GM23338 (cell line): Measurements from ENCODE around the gene FYN. TPM values are rescaled to one million over a fixed set of nuclear protein-coding genes. Genes with fewer than 3 reads are reported as not detected.

Experiments
- ATAC-seq: fragments of 200-7000 bp; cut with Tn5 transposase; 3 replicates; pipeline ENCODE4 v1.9.1; 2020
- DNase-seq: peaks from one replicate; pipeline ENCODE4 v3.0.0-alpha.2; 2015; ENCODE audit warnings: low spot score
- H2AFZ ChIP-seq: fragments of 200-600 bp; sonication (generic); 2 replicates; pipeline ENCODE4 v1.8.0; 2016; ENCODE audit warnings: antibody characterized with exemption, mild to moderate bottlenecking, moderate library complexity
- H3F3A ChIP-seq: fragments of 200-600 bp; sonication (generic); replicated peaks from 2 replicates; pipeline ENCODE4 v1.8.0; 2017; ENCODE audit warnings: antibody characterized with exemption, mixed run types, low read depth
- H3K27ac ChIP-seq: fragments of 200-600 bp; sonication (generic); 2 replicates; pipeline ENCODE4 v1.6.1; 2016; ENCODE audit warnings: low read depth
- H3K27me3 ChIP-seq: fragments of 200-600 bp; sonication (generic); 2 replicates; pipeline ENCODE4 v1.8.0; 2016; ENCODE audit warnings: mild to moderate bottlenecking, mixed run types, moderate library complexity; ENCODE audit not compliant: insufficient read depth
- H3K36me3 ChIP-seq: fragments of 200-600 bp; sonication (generic); 2 replicates; pipeline ENCODE4 v1.8.0; 2016; ENCODE audit warnings: mild to moderate bottlenecking; ENCODE audit not compliant: insufficient read depth
- H3K4me1 ChIP-seq: fragments of 200-600 bp; sonication (generic); 2 replicates; pipeline ENCODE4 v1.8.0; 2016; ENCODE audit warnings: mild to moderate bottlenecking, moderate library complexity; ENCODE audit not compliant: insufficient read depth
- H3K4me2 ChIP-seq: fragments of 200-600 bp; sonication (generic); 2 replicates; pipeline ENCODE4 v1.7.1; 2017; ENCODE audit warnings: mixed run types
- H3K4me3 ChIP-seq: fragments of 200-600 bp; sonication (generic); 2 replicates; pipeline ENCODE4 v1.6.1; 2016; ENCODE audit warnings: mixed run types
- H3K79me2 ChIP-seq: fragments of 200-600 bp; sonication (generic); replicated peaks from 2 replicates; pipeline ENCODE4 v1.8.0; 2017; ENCODE audit warnings: mild to moderate bottlenecking; ENCODE audit not compliant: insufficient read depth
- H3K9me2 ChIP-seq: fragments of 200-600 bp; sonication (generic); 2 replicates; pipeline ENCODE4 v1.8.0; 2017; ENCODE audit not compliant: insufficient read depth
- H4K20me1 ChIP-seq: fragments of 200-600 bp; sonication (generic); replicated peaks from 2 replicates; pipeline ENCODE4 v1.8.0; 2017; ENCODE audit warnings: mild to moderate bottlenecking; ENCODE audit not compliant: insufficient read depth
- H3K27ac Mint-ChIP-seq: 2 replicates; pipeline ENCODE4 v1.8.0; 2020; ENCODE audit warnings: inconsistent platforms, mild to moderate bottlenecking, moderate library complexity, mixed read lengths
- H3K27me3 Mint-ChIP-seq: 3 replicates; pipeline ENCODE4 v1.8.0; 2022; ENCODE audit warnings: low read depth, mild to moderate bottlenecking, moderate library complexity, mixed read lengths, inconsistent platforms; ENCODE audit not compliant: insufficient read depth, poor library complexity
- H3K36me3 Mint-ChIP-seq: 3 replicates; pipeline ENCODE4 v1.8.0; 2021; ENCODE audit warnings: low read depth, mild to moderate bottlenecking, inconsistent platforms, moderate library complexity, mixed read lengths
- H3K4me1 Mint-ChIP-seq: 3 replicates; pipeline ENCODE4 v1.8.0; 2020; ENCODE audit warnings: mild to moderate bottlenecking, inconsistent platforms, mixed read lengths
- H3K4me3 Mint-ChIP-seq: 3 replicates; pipeline ENCODE4 v1.8.0; 2021; ENCODE audit warnings: moderate library complexity, mild to moderate bottlenecking, inconsistent platforms, mixed read lengths
- H3K9me3 Mint-ChIP-seq: 3 replicates; pipeline ENCODE4 v1.8.0; 2020; ENCODE audit warnings: moderate library complexity, mild to moderate bottlenecking, inconsistent platforms, mixed read lengths
- CTCF ChIP-seq, 2 experiments: fragments of 200-600 bp in 1 of 2; sonication (generic) in 1 of 2; conservative IDR thresholded peaks; 2 replicates each; pipeline versions ENCODE4 v1.5.1 to v1.6.1; 2016 to 2017; ENCODE audit warnings: antibody characterized with exemption in 2 of 2, low read depth in 2 of 2, mild to moderate bottlenecking in 2 of 2, moderate library complexity in 1 of 2
- EZH2 ChIP-seq: fragments of 200-600 bp; sonication (generic); IDR thresholded peaks from one replicate; pipeline ENCODE4 v1.8.0; 2017; ENCODE audit warnings: antibody characterized with exemption, mild to moderate bottlenecking, low read depth; ENCODE audit not compliant: unreplicated experiment
- JUNB ChIP-seq: IDR thresholded peaks from one replicate; pipeline ENCODE4 v1.6.1; 2016; ENCODE audit warnings: antibody characterized with exemption; ENCODE audit not compliant: unreplicated experiment
- NANOG ChIP-seq: IDR thresholded peaks from 2 replicates; pipeline ENCODE4 v1.6.1; 2016; ENCODE audit warnings: antibody characterized with exemption, borderline replicate concordance
- POLR2AphosphoS5 ChIP-seq: IDR thresholded peaks from 2 replicates; pipeline ENCODE4 v1.6.1; 2016; ENCODE audit warnings: antibody characterized with exemption, low read depth
- ZNF114 ChIP-seq: fragments of 250-450 bp; sonication (Bioruptor Pico); IDR thresholded peaks from 2 replicates; pipeline ENCODE4 v1.5.0; 2020; ENCODE audit warnings: mild to moderate bottlenecking, moderate library complexity
- ZNF462 ChIP-seq: fragments of 250-450 bp; sonication (Bioruptor Pico); IDR thresholded peaks from 2 replicates; pipeline ENCODE4 v1.5.0; 2020; ENCODE audit warnings: mild to moderate bottlenecking, moderate library complexity
- polyA plus RNA-seq: library from polyadenylated mRNA; unstranded; fragments of >200 nt; fragmentation: Nextera tagmentation; extraction: Ambion mirVana; gene quantifications from 2 replicates; pipeline ENCODE4 v1.2.1, GENCODE V29; 2016
- total RNA-seq: library from RNA; depleted of rRNA; stranded (reverse); fragments of >200 nt; shearing (Covaris generic); gene quantifications from 2 replicates; pipeline ENCODE4 v1.2.3, GENCODE V29; 2014
- TF ChIP-seq, protein P1 (sequence below): IDR thresholded peaks from 2 replicates; pipeline ENCODE4 v1.6.1; 2016; ENCODE audit warnings: antibody characterized with exemption
- TF ChIP-seq, protein P2 (sequence below): IDR thresholded peaks from one replicate; pipeline ENCODE4 v1.6.1; 2018; ENCODE audit warnings: antibody characterized with exemption; ENCODE audit not compliant: unreplicated experiment

The FYN gene
- total and polyA plus RNA-seq, 2 experiments from 2014 or later, result 46.8 to 143 TPM

DNA sequence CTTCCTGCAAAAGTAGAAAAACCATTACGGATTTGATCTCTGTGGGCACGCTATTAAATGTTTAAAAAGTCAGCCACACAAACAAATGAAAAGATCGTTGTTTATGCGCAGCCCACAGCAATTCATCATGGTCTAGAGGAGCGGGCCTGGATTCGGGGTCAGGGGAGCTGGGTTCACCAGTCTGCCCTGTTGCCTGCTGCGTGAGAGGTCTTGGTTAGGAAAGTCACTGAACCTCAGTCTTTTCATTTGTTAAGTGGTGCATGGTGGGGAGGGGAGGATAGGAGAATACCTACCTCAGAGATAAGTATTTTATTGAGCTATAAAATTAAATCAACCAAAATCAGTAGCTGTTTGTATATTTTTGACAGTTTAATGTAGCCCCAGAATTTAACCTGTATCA lies 47.3 kb upstream of the FYN start (continued):
- no peak for TF ChIP-seq ZNF462
- TF ChIP-seq POLR2AphosphoS5, result no peak
- no peak for TF ChIP-seq JUNB
- TF ChIP-seq EZH2, result no peak
- no peak for TF ChIP-seq CTCF (conservative IDR thresholded peaks at IDR 0.05; ENCODE audit: low read depth in 2 of 2)

DNA sequence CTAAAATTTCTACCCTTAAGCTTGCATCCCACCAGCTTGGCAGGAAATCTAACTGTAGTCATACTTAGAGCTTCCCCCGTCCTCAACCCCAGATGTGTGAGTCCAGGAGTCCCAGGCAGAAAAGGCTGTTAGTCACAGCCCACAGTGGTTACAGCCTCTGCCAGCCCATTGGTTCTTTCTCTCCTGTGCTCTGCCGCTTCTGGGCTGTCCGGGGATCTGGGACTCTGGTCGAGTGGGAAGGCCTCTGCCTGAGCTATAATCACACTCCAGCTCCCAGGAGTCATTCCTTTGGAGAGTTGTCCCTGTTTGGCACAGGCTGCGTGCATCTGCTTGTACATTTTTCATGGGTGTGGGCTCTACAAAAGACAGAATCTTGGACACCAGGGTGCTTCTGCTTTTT lies 45.6 kb upstream of the FYN start:
- H3K4me2 ChIP-seq, result no peak overlapping the region
- no peak overlapping the region for H3K27ac ChIP-seq
- no peaks in the 10 kb centered on the region for H4K20me1 ChIP-seq
- H3K36me3 ChIP-seq, result no peaks in the 10 kb centered on the region
- no peak overlapping the region for H2AFZ ChIP-seq
- TF ChIP-seq, protein P1, sequence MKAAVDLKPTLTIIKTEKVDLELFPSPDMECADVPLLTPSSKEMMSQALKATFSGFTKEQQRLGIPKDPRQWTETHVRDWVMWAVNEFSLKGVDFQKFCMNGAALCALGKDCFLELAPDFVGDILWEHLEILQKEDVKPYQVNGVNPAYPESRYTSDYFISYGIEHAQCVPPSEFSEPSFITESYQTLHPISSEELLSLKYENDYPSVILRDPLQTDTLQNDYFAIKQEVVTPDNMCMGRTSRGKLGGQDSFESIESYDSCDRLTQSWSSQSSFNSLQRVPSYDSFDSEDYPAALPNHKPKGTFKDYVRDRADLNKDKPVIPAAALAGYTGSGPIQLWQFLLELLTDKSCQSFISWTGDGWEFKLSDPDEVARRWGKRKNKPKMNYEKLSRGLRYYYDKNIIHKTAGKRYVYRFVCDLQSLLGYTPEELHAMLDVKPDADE, result no peak
- TF ChIP-seq NANOG (no peak), ZNF114 (CRISPR knock-in tag) (no peak), JUNB (no peak), CTCF (conservative IDR thresholded peaks at IDR 0.05; ENCODE audit: low read depth in 2 of 2) (no peak)
- TF ChIP-seq, protein P2, sequence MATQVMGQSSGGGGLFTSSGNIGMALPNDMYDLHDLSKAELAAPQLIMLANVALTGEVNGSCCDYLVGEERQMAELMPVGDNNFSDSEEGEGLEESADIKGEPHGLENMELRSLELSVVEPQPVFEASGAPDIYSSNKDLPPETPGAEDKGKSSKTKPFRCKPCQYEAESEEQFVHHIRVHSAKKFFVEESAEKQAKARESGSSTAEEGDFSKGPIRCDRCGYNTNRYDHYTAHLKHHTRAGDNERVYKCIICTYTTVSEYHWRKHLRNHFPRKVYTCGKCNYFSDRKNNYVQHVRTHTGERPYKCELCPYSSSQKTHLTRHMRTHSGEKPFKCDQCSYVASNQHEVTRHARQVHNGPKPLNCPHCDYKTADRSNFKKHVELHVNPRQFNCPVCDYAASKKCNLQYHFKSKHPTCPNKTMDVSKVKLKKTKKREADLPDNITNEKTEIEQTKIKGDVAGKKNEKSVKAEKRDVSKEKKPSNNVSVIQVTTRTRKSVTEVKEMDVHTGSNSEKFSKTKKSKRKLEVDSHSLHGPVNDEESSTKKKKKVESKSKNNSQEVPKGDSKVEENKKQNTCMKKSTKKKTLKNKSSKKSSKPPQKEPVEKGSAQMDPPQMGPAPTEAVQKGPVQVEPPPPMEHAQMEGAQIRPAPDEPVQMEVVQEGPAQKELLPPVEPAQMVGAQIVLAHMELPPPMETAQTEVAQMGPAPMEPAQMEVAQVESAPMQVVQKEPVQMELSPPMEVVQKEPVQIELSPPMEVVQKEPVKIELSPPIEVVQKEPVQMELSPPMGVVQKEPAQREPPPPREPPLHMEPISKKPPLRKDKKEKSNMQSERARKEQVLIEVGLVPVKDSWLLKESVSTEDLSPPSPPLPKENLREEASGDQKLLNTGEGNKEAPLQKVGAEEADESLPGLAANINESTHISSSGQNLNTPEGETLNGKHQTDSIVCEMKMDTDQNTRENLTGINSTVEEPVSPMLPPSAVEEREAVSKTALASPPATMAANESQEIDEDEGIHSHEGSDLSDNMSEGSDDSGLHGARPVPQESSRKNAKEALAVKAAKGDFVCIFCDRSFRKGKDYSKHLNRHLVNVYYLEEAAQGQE, result no peak
- no peak overlapping the region for H3K4me3 Mint-ChIP-seq
- H3K27me3 Mint-ChIP-seq, result no peaks in the 10 kb centered on the region
- H3K4me1 ChIP-seq, result peaks cover 36% of the 10 kb centered on the region
- H3K9me3 Mint-ChIP-seq, result no peaks in the 10 kb centered on the region
- H3K79me2 ChIP-seq, result no peaks in the 10 kb centered on the region
- H3K4me1 Mint-ChIP-seq, result peaks cover 42% of the 10 kb centered on the region
- H3K4me3 ChIP-seq, result no peak overlapping the region
- no peak for DNase-seq
- no peaks in the 10 kb centered on the region; the same call in 1 of the 2 replicates for H3K9me2 ChIP-seq
- no peaks in the 10 kb centered on the region for H3K27me3 ChIP-seq
- H3K36me3 Mint-ChIP-seq, result no peaks in the 10 kb centered on the region
- no peaks in the 10 kb centered on the region for H3F3A ChIP-seq
- no peak for ATAC-seq
- no peak overlapping the region for H3K27ac Mint-ChIP-seq
